Sigmoid colon (tissue), 4 donors: ENCODE data around the gene PPEF1.

Experiments
- CTCF ChIP-seq, 4 experiments: fragments of 450-650 bp in 3 of 4; fragments of 200-600 bp in 1 of 4; IDR thresholded peaks; one replicate each; pipeline ENCODE4 v1.5.1; 2016 to 2019; ENCODE audit warnings: antibody characterized with exemption in 4 of 4, mild to moderate bottlenecking in 3 of 4, moderate library complexity in 2 of 4
- EP300 ChIP-seq, 4 donors: sonication (generic); formaldehyde crosslinking; IDR thresholded peaks; one replicate each; pipeline ENCODE4 v1.6.1; 2017; ENCODE audit warnings: antibody characterized with exemption in 4 of 4
- POLR2A ChIP-seq, 2 donors: fragments of 450-650 bp; IDR thresholded peaks; one replicate each; pipeline ENCODE4 v1.6.1; 2016; ENCODE audit warnings: antibody characterized with exemption in 2 of 2, mild to moderate bottlenecking in 2 of 2, moderate library complexity in 2 of 2

GRCh38 chrX:18687856-18688495 is 19.5 kb upstream of the PPEF1 start:
- no peak for TF ChIP-seq CTCF (IDR thresholded peaks at IDR 0.05)
- TF ChIP-seq EP300 (IDR thresholded peaks at IDR 0.05) = no peak
- no peak for TF ChIP-seq POLR2A (IDR thresholded peaks at IDR 0.05)
